T-helper 22 cell (primary cell): Measurements from ENCODE around the gene SPN.
"Not testable (repeated sequence)": the region's sequence is repeated elsewhere in the genome, so short reads cannot be mapped to it uniquely, and the experiment has no call there.

Experiments used
- DNase-seq: peaks from one replicate; pipeline ENCODE4 v3.0.0-alpha.2; 2020; ENCODE audit warnings: low read depth

Gene SPN

GRCh38 chr16:29702269-29702668, 39.2 kb downstream of the SPN start:
- peak; percentile 52 for DNase-seq

GRCh38 chr16:29705030-29705429, 42.0 kb downstream of the SPN start:
- DNase-seq, result no peak

GRCh38 chr16:29707160-29707559, 44.1 kb downstream of the SPN start:
- DNase-seq, result not testable (repeated sequence)

GRCh38 chr16:29708917-29709600, 46.0 kb downstream of the SPN start:
- DNase-seq, result no peak

GRCh38 chr16:29709657-29710056, 46.6 kb downstream of the SPN start:
- not testable (repeated sequence) for DNase-seq

GRCh38 chr16:29710227-29711219, 47.5 kb downstream of the SPN start:
- peak; percentile 25 for DNase-seq

GRCh38 chr16:29712809-29713208, 49.8 kb downstream of the SPN start:
- DNase-seq, result no peak

- DNase-seq, result no peak
Measured at GRCh38 chr16:29714396-29714795, 51.3 kb downstream of the SPN start.

- DNase-seq, result no peak
Measured at GRCh38 chr16:29714972-29715371, 51.9 kb downstream of the SPN start.

- no peak for DNase-seq
Measured at GRCh38 chr16:29717113-29717512, 54.1 kb downstream of the SPN start.

- no peak for DNase-seq
Measured at GRCh38 chr16:29719063-29719462, 56.0 kb downstream of the SPN start.
